SK-N-SH treated with all-trans-retinoic acid at 6 μM for 48 hours (cell line): ENCODE measurements around the gene PREP.

Experiments
- ATAC-seq: fragments of 200-7000 bp; cut with Tn5 transposase; 3 replicates; pipeline ENCODE4 v1.9.1; 2020; ENCODE audit warnings: mild to moderate bottlenecking, moderate library complexity
- BACH2 ChIP-seq: fragments of 250-450 bp; sonication (Bioruptor Pico); IDR thresholded peaks from 2 replicates; pipeline ENCODE4 v1.9.0; 2021; ENCODE audit warnings: mild to moderate bottlenecking, borderline replicate concordance
- CREB5 ChIP-seq: fragments of 250-450 bp; sonication (Bioruptor Pico); IDR thresholded peaks from 2 replicates; pipeline ENCODE4 v1.5.1; 2020; ENCODE audit warnings: low read depth, mild to moderate bottlenecking, moderate library complexity
- CSDC2 ChIP-seq: fragments of 250-450 bp; sonication (Bioruptor Pico); IDR thresholded peaks from 2 replicates; pipeline ENCODE4 v1.5.0; 2020; ENCODE audit warnings: mild to moderate bottlenecking, moderate library complexity
- ESRRG ChIP-seq: fragments of 250-450 bp; sonication (Bioruptor Pico); IDR thresholded peaks from 2 replicates; pipeline ENCODE4 v1.6.1; 2021; ENCODE audit warnings: mild to moderate bottlenecking
- ISL1 ChIP-seq: fragments of 250-450 bp; sonication (Bioruptor Pico); IDR thresholded peaks from 2 replicates; pipeline ENCODE4 v2.1.2; 2022; ENCODE audit warnings: mild to moderate bottlenecking, moderate library complexity
- OSR1 ChIP-seq: fragments of 250-450 bp; sonication (Bioruptor Pico); IDR thresholded peaks from 2 replicates; pipeline ENCODE4 v1.8.0; 2022; ENCODE audit warnings: moderate library complexity, mild to moderate bottlenecking, inconsistent platforms
- PATZ1 ChIP-seq: fragments of 250-450 bp; sonication (Bioruptor Pico); IDR thresholded peaks from 2 replicates; pipeline ENCODE4 v1.8.0; 2020; ENCODE audit warnings: mild to moderate bottlenecking, moderate library complexity, borderline replicate concordance
- PPARA ChIP-seq: fragments of 250-450 bp; sonication (Bioruptor Pico); IDR thresholded peaks from 2 replicates; pipeline ENCODE4 v1.5.0; 2020; ENCODE audit warnings: mild to moderate bottlenecking, borderline replicate concordance
- SNAI2 ChIP-seq: fragments of 250-450 bp; sonication (Bioruptor Pico); IDR thresholded peaks from 2 replicates; pipeline ENCODE4 v1.5.0; 2020; ENCODE audit warnings: mild to moderate bottlenecking, moderate library complexity
- TCF4 ChIP-seq: fragments of 250-450 bp; sonication (Bioruptor Pico); IDR thresholded peaks from 2 replicates; pipeline ENCODE4 v1.8.0; 2021; ENCODE audit warnings: mild to moderate bottlenecking, moderate library complexity, borderline replicate concordance
- TOX ChIP-seq: fragments of 250-450 bp; sonication (Bioruptor Pico); IDR thresholded peaks from 2 replicates; pipeline ENCODE4 v1.8.0; 2021; ENCODE audit warnings: mild to moderate bottlenecking, moderate library complexity, borderline replicate concordance
- TSHZ2 ChIP-seq: fragments of 250-450 bp; sonication (Bioruptor Pico); IDR thresholded peaks from 2 replicates; pipeline ENCODE4 v1.5.0; 2020; ENCODE audit warnings: mild to moderate bottlenecking, moderate library complexity
- ZC3H10 ChIP-seq: fragments of 250-450 bp; sonication (Bioruptor Pico); IDR thresholded peaks from 2 replicates; pipeline ENCODE4 v1.5.1; 2021; ENCODE audit warnings: mild to moderate bottlenecking, moderate library complexity
- ZFP3 ChIP-seq: fragments of 250-450 bp; sonication (Bioruptor Pico); IDR thresholded peaks from 2 replicates; pipeline ENCODE4 v1.5.0; 2020; ENCODE audit warnings: mild to moderate bottlenecking, moderate library complexity
- ZFP30 ChIP-seq: fragments of 450-650 bp; formaldehyde crosslinking; IDR thresholded peaks from 2 replicates; pipeline ENCODE4 v1.5.0; 2022; ENCODE audit warnings: mild to moderate bottlenecking, moderate library complexity
- ZNF565 ChIP-seq: fragments of 450-650 bp; formaldehyde crosslinking; conservative IDR thresholded peaks from 2 replicates; pipeline ENCODE4 v1.5.0; 2020; ENCODE audit warnings: low read depth, mild to moderate bottlenecking, moderate library complexity
- ZNF70 ChIP-seq: fragments of 450-650 bp; formaldehyde crosslinking; IDR thresholded peaks from 2 replicates; pipeline ENCODE4 v1.5.0; 2020; ENCODE audit warnings: mild to moderate bottlenecking, moderate library complexity
- ZNF8 ChIP-seq: fragments of 450-650 bp; formaldehyde crosslinking; IDR thresholded peaks from 2 replicates; pipeline ENCODE4 v1.5.0; 2020; ENCODE audit warnings: mild to moderate bottlenecking, moderate library complexity
- TF ChIP-seq, protein P1 (sequence below): fragments of 250-450 bp; sonication (Bioruptor Pico); IDR thresholded peaks from 2 replicates; pipeline ENCODE4 v1.8.0; 2021; ENCODE audit warnings: low read depth, mild to moderate bottlenecking, moderate library complexity, borderline replicate concordance
- TF ChIP-seq, protein P2 (sequence below): fragments of 250-450 bp; sonication (Bioruptor Pico); IDR thresholded peaks from 2 replicates; pipeline ENCODE4 v1.5.1; 2021; ENCODE audit warnings: mild to moderate bottlenecking, moderate library complexity

Gene PREP

DNA sequence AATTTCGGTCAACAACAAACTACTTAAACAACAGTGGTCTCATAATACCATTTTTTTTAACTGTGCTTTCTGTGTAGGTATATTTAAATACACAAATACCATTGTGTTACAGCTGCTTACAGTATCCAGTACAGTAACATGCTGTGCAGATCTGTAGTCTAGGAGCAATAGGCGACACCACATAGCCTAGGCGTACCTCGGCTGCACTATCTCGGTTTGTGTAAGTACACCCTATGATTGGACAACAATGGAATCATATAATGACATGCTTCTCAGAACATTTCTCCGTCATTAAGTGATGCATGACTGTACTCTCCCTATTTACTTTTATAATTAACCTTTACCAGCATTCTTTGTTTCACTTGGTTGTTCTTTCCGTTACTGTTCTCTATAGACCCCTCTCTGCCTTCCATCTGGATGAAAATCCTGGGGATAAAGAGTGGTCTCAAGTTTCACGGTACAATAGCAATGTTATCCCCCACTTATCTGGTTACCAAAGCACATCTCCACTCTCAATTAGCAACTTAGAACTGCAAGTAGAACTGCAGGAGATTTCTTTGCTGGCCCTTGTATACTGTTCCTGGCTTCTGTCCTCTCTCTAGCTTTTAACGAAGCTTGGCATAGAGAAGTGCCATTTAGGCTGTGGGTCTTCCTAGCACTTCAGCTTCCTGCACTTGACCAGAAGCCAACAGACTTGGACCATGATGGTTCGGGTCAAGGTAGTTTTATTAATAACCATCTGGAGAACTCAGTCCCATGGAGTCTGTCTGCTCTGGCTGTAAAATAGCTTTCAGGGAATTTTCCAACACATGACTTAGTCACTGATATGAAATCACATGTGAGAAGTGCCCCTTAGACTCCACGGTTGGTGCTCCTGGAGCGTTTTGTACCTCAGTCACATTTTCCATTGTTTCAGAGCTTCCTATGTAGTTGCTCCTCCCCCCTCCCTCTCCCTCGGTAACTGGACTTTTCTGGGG is 142.7 kb downstream of the PREP start:
- peak; percentile 74; the same call in 2 of the 3 replicates for ATAC-seq

DNA sequence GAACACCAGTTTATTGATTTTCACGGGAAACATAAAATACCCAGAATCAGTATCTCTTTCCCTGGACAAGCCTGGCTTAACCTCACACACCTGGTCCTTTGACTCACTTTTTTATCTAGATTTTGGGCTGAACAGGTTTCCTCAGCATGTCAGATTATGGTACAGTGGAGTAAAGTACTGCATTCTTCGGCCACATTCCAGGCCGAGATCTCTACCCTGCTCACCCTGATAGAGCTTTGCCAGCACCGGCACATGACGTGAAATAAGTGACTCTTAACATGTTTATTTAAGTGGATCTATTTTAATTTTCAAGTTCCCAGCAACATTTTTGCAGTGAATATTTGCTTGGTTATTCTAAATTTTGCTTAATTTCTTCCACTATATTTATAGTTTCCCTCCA is 144.1 kb downstream of the PREP start:
- no peak for ATAC-seq
- TF ChIP-seq PATZ1 (CRISPR knock-in tag): no peak
- no peak for TF ChIP-seq ZNF8 (CRISPR knock-in tag)
- no peak for TF ChIP-seq ZNF565 (CRISPR knock-in tag)
- no peak for TF ChIP-seq SNAI2 (CRISPR knock-in tag)
- TF ChIP-seq TCF4 (CRISPR knock-in tag): no peak
- TF ChIP-seq CREB5 (CRISPR knock-in tag): no peak
- no peak for TF ChIP-seq BACH2 (CRISPR knock-in tag)
- TF ChIP-seq TSHZ2 (CRISPR knock-in tag): no peak
- TF ChIP-seq ZFP3 (CRISPR knock-in tag): no peak
- TF ChIP-seq CSDC2 (CRISPR knock-in tag): no peak
- no peak for TF ChIP-seq ZC3H10 (CRISPR knock-in tag)
- no peak for TF ChIP-seq TOX

More for the DNA sequence above, 142.7 kb downstream of the PREP start:
- no peak for TF ChIP-seq ISL1
- TF ChIP-seq, protein P1, sequence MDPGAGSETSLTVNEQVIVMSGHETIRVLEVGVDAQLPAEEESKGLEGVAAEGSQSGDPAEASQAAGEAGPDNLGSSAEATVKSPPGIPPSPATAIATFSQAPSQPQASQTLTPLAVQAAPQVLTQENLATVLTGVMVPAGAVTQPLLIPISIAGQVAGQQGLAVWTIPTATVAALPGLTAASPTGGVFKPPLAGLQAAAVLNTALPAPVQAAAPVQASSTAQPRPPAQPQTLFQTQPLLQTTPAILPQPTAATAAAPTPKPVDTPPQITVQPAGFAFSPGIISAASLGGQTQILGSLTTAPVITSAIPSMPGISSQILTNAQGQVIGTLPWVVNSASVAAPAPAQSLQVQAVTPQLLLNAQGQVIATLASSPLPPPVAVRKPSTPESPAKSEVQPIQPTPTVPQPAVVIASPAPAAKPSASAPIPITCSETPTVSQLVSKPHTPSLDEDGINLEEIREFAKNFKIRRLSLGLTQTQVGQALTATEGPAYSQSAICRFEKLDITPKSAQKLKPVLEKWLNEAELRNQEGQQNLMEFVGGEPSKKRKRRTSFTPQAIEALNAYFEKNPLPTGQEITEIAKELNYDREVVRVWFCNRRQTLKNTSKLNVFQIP (CRISPR knock-in tag): no peak
- TF ChIP-seq ZNF8 (CRISPR knock-in tag): no peak
- no peak for TF ChIP-seq PPARA (CRISPR knock-in tag)
- no peak for TF ChIP-seq ZNF70 (CRISPR knock-in tag)
- no peak for TF ChIP-seq CREB5 (CRISPR knock-in tag)
- no peak for TF ChIP-seq TSHZ2 (CRISPR knock-in tag)
- TF ChIP-seq, protein P2, sequence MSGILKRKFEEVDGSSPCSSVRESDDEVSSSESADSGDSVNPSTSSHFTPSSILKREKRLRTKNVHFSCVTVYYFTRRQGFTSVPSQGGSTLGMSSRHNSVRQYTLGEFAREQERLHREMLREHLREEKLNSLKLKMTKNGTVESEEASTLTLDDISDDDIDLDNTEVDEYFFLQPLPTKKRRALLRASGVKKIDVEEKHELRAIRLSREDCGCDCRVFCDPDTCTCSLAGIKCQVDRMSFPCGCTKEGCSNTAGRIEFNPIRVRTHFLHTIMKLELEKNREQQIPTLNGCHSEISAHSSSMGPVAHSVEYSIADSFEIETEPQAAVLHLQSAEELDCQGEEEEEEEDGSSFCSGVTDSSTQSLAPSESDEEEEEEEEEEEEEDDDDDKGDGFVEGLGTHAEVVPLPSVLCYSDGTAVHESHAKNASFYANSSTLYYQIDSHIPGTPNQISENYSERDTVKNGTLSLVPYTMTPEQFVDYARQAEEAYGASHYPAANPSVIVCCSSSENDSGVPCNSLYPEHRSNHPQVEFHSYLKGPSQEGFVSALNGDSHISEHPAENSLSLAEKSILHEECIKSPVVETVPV (CRISPR knock-in tag): no peak
- TF ChIP-seq ZNF565 (CRISPR knock-in tag): no peak
- TF ChIP-seq CSDC2 (CRISPR knock-in tag): no peak
- TF ChIP-seq ESRRG (CRISPR knock-in tag): no peak
- TF ChIP-seq BACH2 (CRISPR knock-in tag): no peak
- no peak for TF ChIP-seq ZFP3 (CRISPR knock-in tag)
- no peak for TF ChIP-seq OSR1 (CRISPR knock-in tag)
- no peak for TF ChIP-seq SNAI2 (CRISPR knock-in tag)
- no peak for TF ChIP-seq ZFP30 (CRISPR knock-in tag)
